Spleen (tissue), 11 donors: ENCODE data around the gene ZNF362. TPM values are rescaled to one million over a fixed set of nuclear protein-coding genes. Genes with fewer than 3 reads are reported as not detected.

Experiments used
- DNase-seq: peaks from one replicate; pipeline ENCODE4 v3.0.0-alpha.2; 2020
- H3K27ac ChIP-seq, 8 donors: fragments of 200-600 bp; sonication (generic) in 7 of 8; 1 replicate in 4 of 8; 2 replicates in 4 of 8; pipeline versions ENCODE4 v1.5.0 to v1.8.0; 2016 to 2021; ENCODE audit warnings: inconsistent platforms in 4 of 8, mild to moderate bottlenecking in 4 of 8, moderate library complexity in 1 of 8
- H3K27me3 ChIP-seq, 7 donors: fragments of 200-600 bp; sonication (generic) in 6 of 7; replicated peaks in 1 of 7; 1 replicate in 4 of 7; 2 replicates in 3 of 7; pipeline versions ENCODE4 v1.5.0 to v1.8.0; 2016 to 2021; ENCODE audit warnings: inconsistent platforms in 3 of 7, mild to moderate bottlenecking in 1 of 7
- H3K36me3 ChIP-seq, 6 donors: fragments of 200-600 bp; sonication (generic) in 5 of 6; 1 replicate in 4 of 6; 2 replicates in 2 of 6; pipeline versions ENCODE4 v1.5.0 to v1.8.0; 2016 to 2021; ENCODE audit warnings: inconsistent platforms in 2 of 6
- H3K4me1 ChIP-seq, 6 donors: fragments of 200-600 bp; sonication (generic) in 5 of 6; 1 replicate in 3 of 6; 2 replicates in 3 of 6; pipeline versions ENCODE4 v1.5.0 to v1.8.0; 2016 to 2021; ENCODE audit warnings: inconsistent platforms in 3 of 6
- H3K4me3 ChIP-seq, 8 donors: fragments of 200-600 bp; sonication (generic) in 7 of 8; 1 replicate in 4 of 8; 2 replicates in 4 of 8; pipeline versions ENCODE4 v1.5.0 to v1.8.0; 2016 to 2021; ENCODE audit warnings: inconsistent platforms in 4 of 8, mild to moderate bottlenecking in 4 of 8, moderate library complexity in 2 of 8
- H3K9me3 ChIP-seq, 8 donors: fragments of 200-600 bp; sonication (generic) in 7 of 8; 1 replicate in 4 of 8; 2 replicates in 4 of 8; pipeline versions ENCODE4 v1.5.0 to v1.8.0; 2016 to 2021; ENCODE audit warnings: inconsistent platforms in 4 of 8
- POLR2A ChIP-seq, 3 donors: fragments of 450-650 bp; IDR thresholded peaks; one replicate each; pipeline ENCODE4 v1.5.1; 2017; ENCODE audit warnings: antibody characterized with exemption in 3 of 3, mild to moderate bottlenecking in 1 of 3
- POLR2AphosphoS5 ChIP-seq, 3 donors: sonication (generic); formaldehyde crosslinking; IDR thresholded peaks; one replicate each; pipeline ENCODE4 v1.5.1; 2017; ENCODE audit warnings: antibody characterized with exemption in 3 of 3
- WGBS, 5 donors: extraction: QIAGEN DNeasy Blood & Tissue Kit in 3 of 5; methylation state at CpG; one replicate each; pipeline versions ENCODE4 v1.1.5 to v1.1.7; 2013 to 2018; 5-methylcytosine and 5-hydroxymethylcytosine counted together
- intact Hi-C: fragments of 100-400 bp; cut with DNase I; formaldehyde crosslinking; loops from one replicate; pipeline ENCODE4 v1.15.0; 2023; ENCODE audit warnings: low total_unique reads
- polyA plus RNA-seq, 3 donors: library from polyadenylated mRNA; stranded (reverse); fragments of 200-250 nt; gene quantifications; one replicate each; pipeline ENCODE4 v1.2.1, GENCODE V29; 2013
- total RNA-seq, 7 donors: library from RNA; depleted of rRNA in 3 of 7; stranded (reverse); fragments of >200 nt in 3 of 7; fragmentation: NEBNext Ultra II Directional in 4 of 7; extraction: Animal tissue kit (Norgen Biotek cat#: 25700) in 4 of 7; gene quantifications; one replicate each; pipeline versions ENCODE4 v1.1.0 to v1.2.1, GENCODE V29; 2016 to 2021
- TF ChIP-seq, protein P1 (sequence below), 11 experiments: fragments of 200-600 bp in 7 of 11; fragments of 450-650 bp in 4 of 11; sonication (generic) in 4 of 11; IDR thresholded peaks in 8 of 11; conservative IDR thresholded peaks in 3 of 11; 1 replicate in 7 of 11; 2 replicates in 4 of 11; pipeline versions ENCODE4 v1.4.0 to v1.8.0; 2016 to 2021; ENCODE audit warnings: antibody characterized with exemption in 11 of 11, inconsistent platforms in 4 of 11, mild to moderate bottlenecking in 1 of 11
- donor health status: healthy with polysubstance abuse.
- donor health status: DM: no; HTN: no; CAD: no; lungs with moderate emphysema.
- donor health status: DM: no; HTN: no; CAD: no.
- donor health status: Bipolar disorder and iron deficiency.
- donor health status: healthy.
- donor health status: DM: no; HTN: no; CAD: no.
- donor health status: DM: yes; HTN: yes; CAD: no.

The ZNF362 gene
- total and polyA plus RNA-seq, 10 donors, result 8.7 to 47.0 (median 24.8) TPM

- H3K27me3 ChIP-seq, result no peaks in the 10 kb centered on the region
- H3K27ac ChIP-seq, result peak overlapping the region in 2 of 8 donors; percentile 22 to 27
- peaks cover 0 to 75% (median 22%) of the 10 kb centered on the region in 6 donors for H3K36me3 ChIP-seq
- peaks cover 0 to 35% (median 14%) of the 10 kb centered on the region in 6 donors for H3K4me1 ChIP-seq
- DNase-seq, result no peak
- intact Hi-C loops, result no loop called here
- 80 to 90% (median 83%) methylated on average over 13 of the region's 13 CpGs for WGBS, 5 donors
- TF ChIP-seq POLR2A (IDR thresholded peaks at IDR 0.05) (no peak), POLR2AphosphoS5 (IDR thresholded peaks at IDR 0.05) (no peak)
- TF ChIP-seq, protein P1, sequence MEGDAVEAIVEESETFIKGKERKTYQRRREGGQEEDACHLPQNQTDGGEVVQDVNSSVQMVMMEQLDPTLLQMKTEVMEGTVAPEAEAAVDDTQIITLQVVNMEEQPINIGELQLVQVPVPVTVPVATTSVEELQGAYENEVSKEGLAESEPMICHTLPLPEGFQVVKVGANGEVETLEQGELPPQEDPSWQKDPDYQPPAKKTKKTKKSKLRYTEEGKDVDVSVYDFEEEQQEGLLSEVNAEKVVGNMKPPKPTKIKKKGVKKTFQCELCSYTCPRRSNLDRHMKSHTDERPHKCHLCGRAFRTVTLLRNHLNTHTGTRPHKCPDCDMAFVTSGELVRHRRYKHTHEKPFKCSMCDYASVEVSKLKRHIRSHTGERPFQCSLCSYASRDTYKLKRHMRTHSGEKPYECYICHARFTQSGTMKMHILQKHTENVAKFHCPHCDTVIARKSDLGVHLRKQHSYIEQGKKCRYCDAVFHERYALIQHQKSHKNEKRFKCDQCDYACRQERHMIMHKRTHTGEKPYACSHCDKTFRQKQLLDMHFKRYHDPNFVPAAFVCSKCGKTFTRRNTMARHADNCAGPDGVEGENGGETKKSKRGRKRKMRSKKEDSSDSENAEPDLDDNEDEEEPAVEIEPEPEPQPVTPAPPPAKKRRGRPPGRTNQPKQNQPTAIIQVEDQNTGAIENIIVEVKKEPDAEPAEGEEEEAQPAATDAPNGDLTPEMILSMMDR (IDR thresholded peaks at IDR 0.05 in 8 of 11, conservative IDR thresholded peaks at IDR 0.05 in 3 of 11), result no peak
- no peak overlapping the region for H3K4me3 ChIP-seq
- H3K9me3 ChIP-seq, result peaks cover 0 to 5% (median 0%) of the 10 kb centered on the region in 8 donors
These were observed 36.5 kb downstream of the ZNF362 start for GRCh38 chr1:33292726-33293340.

DNA sequence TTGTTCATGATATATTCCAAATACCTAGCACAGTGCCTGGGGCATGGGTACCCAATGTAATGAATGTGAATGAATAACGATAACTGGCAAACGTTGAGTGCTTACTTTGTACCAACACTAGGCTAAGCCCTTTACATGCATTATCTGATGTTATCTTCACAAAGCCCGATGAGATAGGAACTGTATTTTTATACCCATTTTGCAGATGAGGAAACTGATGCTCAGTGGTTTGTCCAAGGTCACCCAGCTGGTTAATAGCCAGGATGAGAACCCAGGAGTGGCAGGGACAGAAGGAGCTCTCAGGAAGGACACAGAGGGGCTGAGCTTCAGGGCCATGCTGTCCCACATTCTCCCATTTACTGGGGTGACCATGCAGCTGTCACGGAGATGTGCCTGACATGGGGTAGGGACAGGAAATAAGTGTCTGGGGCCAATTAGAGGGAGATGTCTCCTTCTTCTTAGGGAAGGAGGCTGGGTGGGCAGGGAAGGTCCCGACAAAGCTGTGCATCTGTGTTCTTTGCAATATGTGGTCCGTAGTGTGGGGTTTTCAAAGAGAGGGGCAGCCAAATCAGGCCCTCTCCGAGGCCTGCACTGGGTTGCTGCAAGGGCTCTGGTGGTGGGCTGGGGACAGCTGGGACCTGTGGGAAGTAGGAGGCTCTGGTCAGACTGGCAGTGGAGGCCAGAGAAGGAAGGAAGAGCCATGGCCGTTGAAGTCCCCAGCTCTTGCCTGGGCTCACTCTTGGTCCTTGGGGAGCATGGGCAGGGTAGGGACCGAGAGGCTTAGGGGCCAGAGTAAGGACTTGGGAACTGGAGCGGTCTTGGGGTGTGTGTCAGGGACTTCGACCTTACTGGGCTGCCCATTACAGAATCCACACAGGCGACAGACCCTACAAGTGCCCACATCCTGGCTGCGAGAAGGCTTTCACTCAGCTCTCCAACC, 38.0 kb downstream of the ZNF362 start:
- no peak overlapping the region for H3K4me3 ChIP-seq
- H3K27me3 ChIP-seq, result no peaks in the 10 kb centered on the region
- peaks cover 0 to 75% (median 26%) of the 10 kb centered on the region in 6 donors for H3K36me3 ChIP-seq
- TF ChIP-seq POLR2A (IDR thresholded peaks at IDR 0.05) (no peak), POLR2AphosphoS5 (IDR thresholded peaks at IDR 0.05) (no peak)
- TF ChIP-seq, protein P1 (IDR thresholded peaks at IDR 0.05 in 8 of 11, conservative IDR thresholded peaks at IDR 0.05 in 3 of 11), result no peak
- H3K4me1 ChIP-seq, result peaks cover 0 to 42% (median 22%) of the 10 kb centered on the region in 6 donors
- H3K27ac ChIP-seq, result peak overlapping the region in 2 of 8 donors; percentile 46 to 49
- intact Hi-C loops, result loop anchor here (5.0 kb wide), 2 partner anchors 73 to 178 kb away; partner anchors contain the start of gene ZSCAN20
- WGBS, 5 donors, result 84 to 92% (median 86%) methylated on average over 9 to 13 of the region's 13 CpGs
- peak; percentile 22 for DNase-seq
- peaks cover 0 to 5% (median 0%) of the 10 kb centered on the region in 8 donors for H3K9me3 ChIP-seq

GRCh38 chr1:33295023-33295422, 38.7 kb downstream of the ZNF362 start:
- WGBS, 5 donors, result 81 to 89% (median 86%) methylated on average over 10 to 15 of the region's 15 CpGs
- H3K27me3 ChIP-seq, result no peaks in the 10 kb centered on the region
- DNase-seq, result peak; percentile 80
- H3K9me3 ChIP-seq, result peaks cover 0 to under 1% (median 0%) of the 10 kb centered on the region in 8 donors
- no peak overlapping the region for H3K4me3 ChIP-seq
- TF ChIP-seq, protein P1 (IDR thresholded peaks at IDR 0.05 in 8 of 11, conservative IDR thresholded peaks at IDR 0.05 in 3 of 11), result no peak
- TF ChIP-seq POLR2AphosphoS5 (IDR thresholded peaks at IDR 0.05) (no peak), POLR2A (IDR thresholded peaks at IDR 0.05) (no peak)
- H3K36me3 ChIP-seq, result peaks cover 0 to 75% (median 27%) of the 10 kb centered on the region in 6 donors
- intact Hi-C loops, result loop anchor here (5.0 kb wide), 2 partner anchors 72 to 177 kb away; partner anchors contain the start of gene ZSCAN20
- peak overlapping the region in 5 of 8 donors; percentile 5 to 49 (median 40) for H3K27ac ChIP-seq
- peaks cover 0 to 42% (median 24%) of the 10 kb centered on the region in 6 donors for H3K4me1 ChIP-seq
